CD14-positive monocyte (primary cell): Measurements from ENCODE around the gene AQP10. TPM values are rescaled to one million over a fixed set of nuclear protein-coding genes. Genes with fewer than 3 reads are reported as not detected.
A peak's percentile ranks its signal among the peaks of the same experiment; 100 is the strongest.

Experiments
- DNase-seq, 3 donors: peaks; one replicate each; pipeline ENCODE4 v3.0.0-alpha.2; 2011 to 2022
- H2AFZ ChIP-seq: 2 replicates; pipeline ENCODE4 v1.6.0; 2012; ENCODE audit warnings: mild to moderate bottlenecking, low read depth, low read length, inconsistent platforms; ENCODE audit not compliant: insufficient read depth, poor library complexity, severe bottlenecking
- H3K27ac ChIP-seq, 2 donors: 1 replicate in 1 of 2; 2 replicates in 1 of 2; pipeline ENCODE4 v1.5.1; 2012 to 2013; ENCODE audit warnings: low read length in 2 of 2, control low read depth in 1 of 2, inconsistent platforms in 1 of 2, low read depth in 1 of 2, mild to moderate bottlenecking in 1 of 2
- H3K27me3 ChIP-seq, 2 donors: one replicate each; pipeline versions ENCODE4 v1.6.0 to v1.6.1; 2011 to 2013; ENCODE audit warnings: low read length in 2 of 2; ENCODE audit not compliant: control insufficient read depth in 2 of 2, insufficient read depth in 2 of 2
- H3K36me3 ChIP-seq, 2 donors: replicated peaks in 1 of 2; 1 replicate in 1 of 2; 2 replicates in 1 of 2; pipeline versions ENCODE4 v1.5.1 to v1.6.1; 2012 to 2013; ENCODE audit warnings: low read length in 2 of 2, control low read depth in 1 of 2, inconsistent platforms in 1 of 2, mild to moderate bottlenecking in 1 of 2; ENCODE audit not compliant: insufficient read depth in 2 of 2, control insufficient read depth in 1 of 2
- H3K4me1 ChIP-seq, 2 donors: 1 replicate in 1 of 2; 2 replicates in 1 of 2; pipeline versions ENCODE4 v1.5.1 to v1.6.1; 2012 to 2013; ENCODE audit warnings: low read length in 2 of 2, control low read depth in 1 of 2, inconsistent platforms in 1 of 2, mild to moderate bottlenecking in 1 of 2, moderate library complexity in 1 of 2; ENCODE audit not compliant: insufficient read depth in 2 of 2, control insufficient read depth in 1 of 2
- H3K4me2 ChIP-seq: replicated peaks from 2 replicates; pipeline ENCODE3; 2012; ENCODE audit warnings: low read length, moderate library complexity, mild to moderate bottlenecking; ENCODE audit not compliant: poor library complexity, severe bottlenecking; ENCODE audit errors: extremely low read depth
- H3K4me3 ChIP-seq, 3 experiments: fragments of 200-600 bp in 1 of 3; sonication (generic) in 1 of 3; replicated peaks in 1 of 3; 1 replicate in 2 of 3; 2 replicates in 1 of 3; pipeline ENCODE4 v1.5.1; 2011 to 2013; ENCODE audit warnings: low read length in 3 of 3, mild to moderate bottlenecking in 3 of 3, control low read depth in 2 of 3, low read depth in 2 of 3, inconsistent platforms in 1 of 3, moderate library complexity in 1 of 3
- H3K79me2 ChIP-seq: 2 replicates; pipeline ENCODE4 v1.6.0; 2012; ENCODE audit warnings: mild to moderate bottlenecking, control low read depth, inconsistent platforms, low read length, moderate library complexity; ENCODE audit not compliant: insufficient read depth
- H3K9ac ChIP-seq: 2 replicates; pipeline ENCODE4 v1.6.0; 2017; ENCODE audit warnings: low read length, mild to moderate bottlenecking; ENCODE audit not compliant: insufficient read depth, poor library complexity, severe bottlenecking
- H3K9me3 ChIP-seq, 2 donors: replicated peaks in 1 of 2; 1 replicate in 1 of 2; 2 replicates in 1 of 2; pipeline versions ENCODE4 v1.5.1 to v1.6.1; 2012 to 2013; ENCODE audit warnings: low read length in 2 of 2, control low read depth in 1 of 2; ENCODE audit not compliant: control insufficient read depth in 1 of 2, insufficient read depth in 1 of 2
- H4K20me1 ChIP-seq: 2 replicates; pipeline ENCODE4 v1.6.0; 2012; ENCODE audit warnings: mild to moderate bottlenecking, low read length, control low read depth, moderate library complexity; ENCODE audit not compliant: insufficient read depth
- H3K27ac Mint-ChIP-seq, 7 donors: one replicate each; pipeline ENCODE4 v1.8.0; 2020; ENCODE audit warnings: mild to moderate bottlenecking in 7 of 7, mixed read lengths in 7 of 7, moderate library complexity in 6 of 7, inconsistent platforms in 2 of 7
- H3K27me3 Mint-ChIP-seq, 3 donors: one replicate each; pipeline ENCODE4 v1.8.0; 2021 to 2022; ENCODE audit warnings: low read depth in 3 of 3, mild to moderate bottlenecking in 3 of 3, mixed read lengths in 3 of 3, moderate library complexity in 3 of 3, inconsistent platforms in 1 of 3
- H3K36me3 Mint-ChIP-seq, 2 donors: one replicate each; pipeline ENCODE4 v1.8.0; 2020; ENCODE audit warnings: mixed read lengths in 2 of 2, inconsistent platforms in 1 of 2, mild to moderate bottlenecking in 1 of 2
- H3K4me1 Mint-ChIP-seq: one replicate; pipeline ENCODE4 v1.8.0; 2020; ENCODE audit warnings: mild to moderate bottlenecking, mixed read lengths
- H3K4me3 Mint-ChIP-seq, 2 donors: one replicate each; pipeline ENCODE4 v1.8.0; 2020; ENCODE audit warnings: mild to moderate bottlenecking in 2 of 2, mixed read lengths in 2 of 2, moderate library complexity in 1 of 2
- H3K9me3 Mint-ChIP-seq, 7 donors: one replicate each; pipeline ENCODE4 v1.8.0; 2020 to 2022; ENCODE audit warnings: mixed read lengths in 7 of 7, mild to moderate bottlenecking in 6 of 7, moderate library complexity in 6 of 7, inconsistent platforms in 2 of 7
- CTCF ChIP-seq: fragments of 200-600 bp; IDR thresholded peaks from one replicate; pipeline ENCODE4 v1.8.0; 2022; ENCODE audit warnings: antibody characterized with exemption, mild to moderate bottlenecking
- WGBS: methylation state at CpG from one replicate; pipeline ENCODE4 v1.1.5; 2013; ENCODE audit warnings: missing lambda C conversion rate; ENCODE audit not compliant: insufficient coverage; 5-methylcytosine and 5-hydroxymethylcytosine counted together
- intact Hi-C, 2 donors: fragments of 100-400 bp; cut with micrococcal nuclease; formaldehyde crosslinking; loops; one replicate each; pipeline versions ENCODE4 v1.15.0 to v1.15.1; 2023
- polyA plus RNA-seq, 3 donors: library from polyadenylated mRNA; depleted of rRNA in 1 of 3; unstranded in 2 of 3; stranded (reverse) in 1 of 3; fragments of 300-500 nt in 2 of 3; fragments of >200 nt in 1 of 3; fragmentation: Illumina TruSeq in 2 of 3; gene quantifications; 1 replicate in 2 of 3; 2 replicates in 1 of 3; pipeline ENCODE4 v1.2.3, GENCODE V29; 2012 to 2021

The AQP10 gene
- polyA plus RNA-seq, 3 donors = 0.09 TPM; not detected in 2

- intact Hi-C loops = loop anchor here in 1 of 2 donors (10.0 kb wide), 1 partner anchor 140 kb away; no protein-coding TSS in a partner anchor
- no peaks in the 10 kb centered on the region for H3K36me3 ChIP-seq
- H3K4me3 ChIP-seq = peak overlapping the region in 1 of 3 experiments; percentile 30
- H3K27ac ChIP-seq = no peak overlapping the region
- H2AFZ ChIP-seq = peak overlapping the region; percentile 66
- no peak for DNase-seq
- WGBS = 94% methylated on average over 10 of the region's 13 CpGs
- H3K9me3 ChIP-seq = no peaks in the 10 kb centered on the region
- H3K9ac ChIP-seq = no peak overlapping the region
- peaks cover 2 to 8% of the 10 kb centered on the region in 2 donors for H3K27me3 ChIP-seq
- Mint-ChIP-seq H3K9me3 (peaks cover 0 to 2% (median 0%) of the 10 kb centered on the region in 7 donors), H3K4me3 (no peak overlapping the region), H3K27me3 (peaks cover 8 to 10% (median 9%) of the 10 kb centered on the region in 3 donors), H3K27ac (no peak overlapping the region), H3K36me3 (peaks cover 0 to 2% of the 10 kb centered on the region in 2 donors), H3K4me1 (peaks cover 32% of the 10 kb centered on the region)
- no peaks in the 10 kb centered on the region for H3K79me2 ChIP-seq
- H4K20me1 ChIP-seq = no peaks in the 10 kb centered on the region
- peaks cover 6 to 7% of the 10 kb centered on the region in 2 donors for H3K4me1 ChIP-seq
- no peak for TF ChIP-seq CTCF
- peak overlapping the region; percentile 56 for H3K4me2 ChIP-seq
These were observed 13.5 kb downstream of the AQP10 start for GRCh38 chr1:154334079-154335024.

- Mint-ChIP-seq H3K4me1 (peaks cover 26% of the 10 kb centered on the region), H3K27me3 (peaks cover 0 to 4% (median 2%) of the 10 kb centered on the region in 3 donors), H3K27ac (peak overlapping the region in 1 of 7 donors; percentile 64), H3K4me3 (peak overlapping the region; percentile 66 to 85), H3K9me3 (peaks cover 0 to 2% (median 0%) of the 10 kb centered on the region in 7 donors), H3K36me3 (peaks cover 0 to 2% of the 10 kb centered on the region in 2 donors)
- Histone ChIP-seq H3K79me2 (no peaks in the 10 kb centered on the region), H3K4me1 (peaks cover 6 to 7% of the 10 kb centered on the region in 2 donors), H4K20me1 (no peaks in the 10 kb centered on the region), H3K9me3 (no peaks in the 10 kb centered on the region), H3K4me3 (peak overlapping the region in 1 of 3 experiments; percentile 30), H3K27ac (no peak overlapping the region), H3K9ac (no peak overlapping the region), H3K27me3 (no peaks in the 10 kb centered on the region), H3K36me3 (no peaks in the 10 kb centered on the region), H3K4me2 (peak overlapping the region; percentile 56), H2AFZ (peak overlapping the region; percentile 66)
- peak; percentile 95 for TF ChIP-seq CTCF
- DNase-seq = peak; percentile 81 to 85 (median 85)
- WGBS = 48% methylated on average over 8 of the region's 11 CpGs
- intact Hi-C loops = loop anchor here in 1 of 2 donors (10.0 kb wide), 1 partner anchor 140 kb away; no protein-coding TSS in a partner anchor
These were observed 14.3 kb downstream of the AQP10 start for GRCh38 chr1:154335025-154335714.
